Stimulated activated CD4-positive, alpha-beta T cell treated with anti-CD3 and anti-CD28 coated beads, Interleukin-1b, Interleukin-23, amount 100 ng/mL, for 1 hour (primary cell): ENCODE results near the gene SSR3.

Experiments
- DNase-seq, 2 donors: peaks; one replicate each; pipeline ENCODE4 v3.0.0-alpha.2; 2020; ENCODE audit warnings: low read depth in 2 of 2

Gene SSR3

DNA sequence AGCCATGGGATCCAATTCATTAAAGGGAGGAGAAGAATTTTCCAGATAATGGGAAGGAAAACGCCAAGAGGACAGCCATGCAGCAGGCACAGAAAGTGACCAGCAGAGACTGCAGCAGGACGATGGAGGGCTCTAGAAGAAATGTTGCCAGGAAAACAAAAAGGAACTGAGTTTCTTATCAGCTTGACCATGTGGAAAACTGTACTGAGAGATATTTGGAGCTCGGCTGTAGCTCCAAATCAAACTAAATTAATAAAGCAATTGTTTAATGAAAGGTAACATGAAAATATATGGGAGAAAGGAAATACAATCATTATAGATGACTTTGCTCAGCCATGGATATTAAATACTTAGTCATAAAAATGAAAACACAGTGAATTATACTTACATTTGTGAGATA lies 63.7 kb downstream of the SSR3 start:
- no peak for DNase-seq
